ENCODE data around the gene P2RX4.
"Not testable (repeated sequence)": the region's sequence is repeated elsewhere in the genome, so short reads cannot be mapped to it uniquely, and the experiment has no call there.

The P2RX4 gene

DNA sequence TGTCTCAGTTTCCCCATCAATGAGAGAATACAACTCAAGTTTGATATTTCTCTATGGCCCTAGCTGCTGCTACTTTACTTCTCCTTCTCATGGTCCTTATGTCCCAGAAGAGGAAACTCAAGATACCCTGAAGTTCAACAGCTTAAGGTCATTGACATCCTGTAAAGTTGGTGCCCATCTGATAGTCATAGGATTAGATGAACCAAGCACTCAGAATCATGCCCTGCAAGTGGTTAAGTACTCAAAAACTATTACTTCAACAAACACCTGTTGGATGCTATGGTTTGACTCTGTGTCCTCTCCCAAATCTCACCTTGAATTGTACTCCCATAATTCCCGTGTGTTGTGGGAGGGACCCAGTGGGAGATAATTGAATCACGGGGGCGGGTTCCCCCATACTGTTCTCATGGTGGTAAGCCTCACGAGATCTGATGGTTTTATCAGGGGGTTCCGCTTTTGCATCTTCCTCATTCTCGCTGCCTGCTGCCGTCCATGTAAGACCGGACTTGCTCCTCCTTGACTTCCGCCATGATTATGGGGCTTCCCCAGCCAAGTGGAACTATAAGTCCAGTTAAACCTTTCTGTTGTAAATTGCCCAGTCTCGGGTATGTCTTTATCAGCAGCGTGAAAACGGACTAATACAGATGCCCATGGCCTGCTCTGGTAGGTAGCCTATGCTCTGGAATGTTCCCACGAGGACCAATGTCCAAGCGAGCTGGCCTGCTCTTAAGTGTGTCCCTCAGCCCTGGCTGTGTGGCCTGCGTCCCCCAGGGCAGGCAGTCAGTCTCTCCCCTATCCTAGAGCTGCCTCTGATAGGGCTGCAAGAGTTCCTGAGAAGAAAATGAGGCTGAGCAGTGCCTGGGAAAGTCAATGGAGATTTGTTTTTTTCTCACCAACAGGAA lies 68.5 kb downstream of the P2RX4 start:
- DNase-seq (ENCODE audit: low read depth) = no peak

DNA sequence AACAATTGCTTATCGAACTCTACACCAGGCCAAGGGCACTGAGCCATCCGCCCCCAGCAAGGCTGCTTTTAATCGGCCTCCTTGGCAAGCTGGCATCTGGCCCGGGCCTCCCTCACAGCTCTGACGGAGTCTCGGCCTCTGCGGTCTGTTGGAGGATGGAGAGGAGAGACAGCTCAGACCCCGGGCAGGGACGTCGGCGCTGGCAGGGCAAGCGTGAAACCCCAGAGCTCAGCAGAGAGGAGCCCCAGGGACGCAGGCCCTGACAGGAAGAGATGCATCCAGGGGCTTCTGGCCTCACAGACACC lies 69.1 kb downstream of the P2RX4 start:
- no peak for DNase-seq (ENCODE audit: low read depth)

DNA sequence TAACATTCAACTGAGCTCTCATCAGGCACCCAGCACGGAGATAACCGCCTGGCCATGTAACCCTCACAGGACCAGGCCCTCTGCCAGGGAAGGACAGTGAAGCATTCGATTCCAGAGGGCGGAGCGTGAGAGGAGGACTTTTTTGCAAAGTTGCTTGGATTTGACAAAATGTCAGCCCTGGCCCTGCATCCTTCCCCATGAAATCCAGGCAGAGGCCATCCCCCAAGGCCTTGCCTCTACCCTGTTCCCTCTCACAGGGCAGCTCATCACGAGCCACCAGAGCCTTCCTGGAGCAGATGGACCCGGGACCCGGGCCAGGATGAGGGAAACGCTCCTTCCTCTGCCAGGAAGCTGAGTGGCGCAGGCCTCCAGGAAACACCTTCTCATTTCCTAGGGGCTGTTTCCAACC lies 69.6 kb downstream of the P2RX4 start:
- no peak for DNase-seq (ENCODE audit: low read depth)

DNA sequence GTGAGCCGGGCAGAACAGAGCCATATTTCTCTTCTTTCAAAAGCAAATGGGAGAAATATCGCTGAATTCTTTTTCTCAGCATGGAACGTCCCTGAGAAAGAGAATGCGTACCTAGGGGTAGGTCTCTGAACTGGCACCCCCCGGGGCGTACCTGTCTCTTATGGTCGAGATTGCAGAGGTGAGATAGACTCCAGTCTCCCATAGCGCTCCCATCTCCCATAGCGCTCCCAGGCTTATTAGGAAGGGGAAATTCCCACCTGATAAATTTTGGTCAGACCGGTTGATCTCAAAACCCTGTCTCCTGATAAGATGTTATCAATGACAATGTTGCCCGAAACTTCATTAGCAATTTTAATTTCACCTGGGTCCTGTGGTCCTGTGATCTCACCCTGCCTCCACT lies 70.6 kb downstream of the P2RX4 start:
- not testable (repeated sequence) for DNase-seq (ENCODE audit: low read depth)

DNA sequence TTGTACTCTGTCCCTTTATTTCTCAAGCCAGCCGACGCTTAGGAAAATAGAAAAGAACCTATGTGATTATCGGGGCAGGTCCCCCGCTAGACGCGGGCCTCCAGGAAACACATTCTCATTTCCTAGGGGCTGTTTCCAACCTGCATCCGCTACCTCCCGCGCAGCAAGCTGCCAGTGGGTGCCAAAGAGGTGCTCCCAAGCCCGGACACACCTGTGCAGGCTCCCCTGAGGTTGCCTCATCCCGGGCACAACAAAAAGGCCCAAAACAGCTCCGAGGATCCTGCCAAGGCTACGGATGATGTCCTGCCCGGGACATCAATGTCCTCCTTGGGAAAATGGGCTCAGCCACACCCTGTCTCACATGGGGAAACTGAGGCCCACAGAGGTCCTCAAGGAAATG lies 71.2 kb downstream of the P2RX4 start:
- not testable (repeated sequence) for DNase-seq (ENCODE audit: low read depth)

DNA sequence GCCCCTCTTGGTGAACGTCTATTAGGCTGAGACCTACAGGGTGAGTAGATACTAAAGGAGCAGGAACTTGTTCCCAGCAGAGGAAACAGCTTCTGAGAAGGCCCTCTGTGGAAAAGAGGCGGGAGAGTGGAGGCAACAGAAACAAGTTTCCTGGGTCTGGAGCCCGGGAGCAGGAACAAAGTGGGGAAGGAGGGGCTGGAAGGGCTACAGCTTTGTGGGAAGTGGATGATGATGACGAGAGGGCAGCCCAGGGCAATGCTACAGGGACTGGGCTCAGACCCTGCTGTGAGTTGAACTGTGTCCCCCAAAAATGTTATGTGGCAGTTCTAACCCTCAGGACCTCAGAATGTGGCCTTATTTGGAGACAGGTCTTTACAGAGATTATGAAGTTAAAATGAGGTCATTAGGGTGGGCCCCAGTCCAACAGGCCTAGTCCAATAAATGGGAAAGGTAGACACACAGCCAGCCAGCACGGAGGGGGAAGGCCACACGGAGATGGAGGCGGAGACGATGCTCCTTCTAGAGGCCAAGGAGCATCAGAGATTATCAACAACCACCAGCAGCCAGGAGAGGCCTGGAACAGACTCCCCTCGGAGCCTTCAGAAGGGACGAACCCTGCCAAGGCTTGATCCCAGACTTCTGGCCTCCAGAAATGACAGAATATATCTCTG lies 72.3 kb downstream of the P2RX4 start:
- DNase-seq (ENCODE audit: low read depth) = no peak

DNA sequence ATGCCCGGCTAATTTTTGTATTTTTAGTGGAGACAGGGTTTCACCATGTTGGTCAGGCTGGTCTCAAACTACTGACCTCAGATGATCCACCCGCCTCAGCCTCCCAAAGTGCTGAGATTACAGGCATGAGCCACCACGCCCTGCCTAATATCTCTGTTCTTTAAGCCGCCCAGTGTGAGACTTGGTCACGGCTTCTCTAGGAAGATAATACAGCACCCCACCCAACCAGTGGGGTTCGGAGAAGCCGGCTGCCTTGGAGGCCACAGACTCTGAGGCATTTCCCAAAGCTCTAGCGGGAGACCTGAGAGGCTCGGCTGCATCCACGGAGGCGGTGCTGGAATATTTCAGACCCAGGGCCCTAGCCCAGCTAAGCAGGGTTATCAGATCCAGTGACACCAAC lies 73.0 kb downstream of the P2RX4 start:
- DNase-seq (ENCODE audit: low read depth) = not testable (repeated sequence)

DNA sequence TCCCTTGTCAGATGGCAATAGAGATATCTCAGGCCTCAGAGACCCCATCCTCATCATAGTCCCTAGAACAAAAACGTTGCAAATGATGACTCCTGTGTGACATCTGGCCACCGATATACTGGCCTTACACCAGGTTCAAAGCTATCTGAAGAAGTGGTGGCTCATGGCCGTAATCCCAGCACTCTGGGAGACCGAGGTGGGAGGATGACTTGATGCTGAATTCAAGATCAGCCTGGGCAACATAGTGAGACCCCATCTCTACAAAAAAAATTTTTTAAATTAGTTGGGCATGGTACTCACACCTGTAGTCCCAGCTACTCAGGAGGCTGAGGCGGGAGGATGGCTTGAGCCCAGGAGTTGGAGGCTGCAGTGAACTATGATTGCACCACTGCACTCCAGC lies 73.5 kb downstream of the P2RX4 start:
- no peak for DNase-seq (ENCODE audit: low read depth)

Data from activated T-cell treated with anti-CD3 and anti-CD28 coated beads for 48 hours (primary cell).